GM18519 (cell line): ENCODE data around the gene CARS2.
"Not testable (repeated sequence)": the region's sequence is repeated elsewhere in the genome, so short reads cannot be mapped to it uniquely, and the experiment has no call there.

ENCODE experiments used
- ATAC-seq: cut with Tn5 transposase; IDR thresholded peaks from one replicate; pipeline ENCODE4 v1.9.1; 2021; ENCODE audit warnings: mild to moderate bottlenecking, moderate library complexity; ENCODE audit not compliant: unreplicated experiment, low FRiP score

CARS2 gene

DNA sequence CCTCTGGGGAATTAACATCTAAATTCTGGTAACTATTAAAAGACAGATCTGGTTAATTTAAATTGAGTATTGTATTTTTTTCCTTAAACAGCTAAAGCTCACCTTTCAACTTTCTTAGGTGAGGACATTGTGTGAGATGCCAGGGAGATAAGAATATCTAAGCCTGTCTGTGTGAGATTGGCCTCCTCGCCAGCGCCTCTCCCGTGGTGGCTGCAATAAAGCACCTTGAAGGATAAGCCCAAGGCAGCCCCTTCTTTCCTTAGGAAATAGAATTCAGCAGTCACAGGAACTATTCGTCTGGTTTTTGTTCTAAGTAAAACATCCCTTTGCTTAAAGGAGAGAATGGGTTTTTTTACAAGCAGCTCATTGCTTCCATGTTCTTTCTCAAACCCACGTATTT, 66.0 kb downstream of the CARS2 start:
- no peak for ATAC-seq

DNA sequence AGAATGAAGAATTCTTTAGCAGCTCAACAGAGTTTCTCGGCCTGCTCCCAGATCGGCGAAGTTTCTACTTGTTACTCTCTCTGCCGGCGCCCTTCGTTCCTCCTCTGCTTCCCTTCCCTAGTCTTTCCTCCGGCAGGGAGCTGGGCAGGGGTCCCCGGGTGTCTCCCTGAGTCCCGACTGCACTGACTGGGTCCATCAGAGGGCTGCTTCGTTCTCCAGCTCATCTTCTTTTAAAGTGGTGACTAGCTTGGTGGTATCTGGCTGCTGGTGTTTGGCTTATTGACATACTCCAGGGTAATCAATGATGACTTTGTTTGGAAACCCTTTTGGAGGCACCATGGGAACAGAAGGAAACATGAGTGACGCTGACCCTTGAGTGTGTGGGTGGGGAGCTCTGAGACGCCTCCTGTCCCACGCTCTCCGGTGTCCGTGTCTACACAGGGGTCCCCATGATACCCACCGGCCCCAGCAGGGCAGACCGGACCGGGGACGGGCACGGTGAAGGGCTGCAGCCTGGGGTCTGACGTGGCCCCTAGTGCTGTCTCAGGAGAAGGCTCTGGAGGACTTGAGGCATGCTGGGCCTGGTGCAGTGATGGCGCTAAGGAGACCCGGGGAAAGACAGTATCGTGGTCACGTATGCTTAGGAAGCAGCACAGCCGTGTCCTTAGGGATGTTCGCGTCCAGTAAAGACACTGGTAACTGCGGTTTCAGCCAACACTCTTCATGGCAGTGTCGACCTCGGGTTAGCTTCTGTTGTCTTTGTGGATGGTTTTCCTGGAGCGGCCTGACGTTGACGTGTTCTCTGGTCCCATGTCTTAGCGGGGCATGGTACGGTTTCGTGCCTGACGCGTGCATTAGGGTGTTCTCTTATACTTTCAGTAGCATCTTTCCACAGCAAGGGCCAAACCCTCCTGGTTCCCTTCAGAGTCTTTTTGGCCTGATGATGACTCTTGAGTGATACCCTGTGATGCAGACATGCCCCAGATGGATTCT, 66.8 kb downstream of the CARS2 start:
- no peak for ATAC-seq

DNA sequence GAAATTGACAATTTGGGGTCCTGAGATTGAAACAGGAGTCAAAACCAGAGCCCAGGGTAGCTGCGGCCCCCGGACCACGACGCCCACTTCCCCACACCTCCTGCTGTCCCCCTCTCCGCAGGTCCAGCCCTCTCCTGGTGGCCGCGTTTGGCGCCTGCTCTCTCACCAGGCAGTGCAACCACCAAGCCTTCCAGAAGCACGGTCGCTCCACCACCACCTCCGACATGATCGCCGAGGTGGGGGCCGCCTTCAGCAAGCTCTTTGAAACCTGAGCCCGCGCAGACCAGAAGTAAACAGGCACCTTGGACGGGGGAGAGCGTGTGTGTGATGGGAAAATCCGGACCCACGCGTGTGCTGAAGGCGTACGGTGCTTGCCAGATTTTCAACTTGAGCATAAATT, 67.7 kb downstream of the CARS2 start:
- ATAC-seq, result no peak

DNA sequence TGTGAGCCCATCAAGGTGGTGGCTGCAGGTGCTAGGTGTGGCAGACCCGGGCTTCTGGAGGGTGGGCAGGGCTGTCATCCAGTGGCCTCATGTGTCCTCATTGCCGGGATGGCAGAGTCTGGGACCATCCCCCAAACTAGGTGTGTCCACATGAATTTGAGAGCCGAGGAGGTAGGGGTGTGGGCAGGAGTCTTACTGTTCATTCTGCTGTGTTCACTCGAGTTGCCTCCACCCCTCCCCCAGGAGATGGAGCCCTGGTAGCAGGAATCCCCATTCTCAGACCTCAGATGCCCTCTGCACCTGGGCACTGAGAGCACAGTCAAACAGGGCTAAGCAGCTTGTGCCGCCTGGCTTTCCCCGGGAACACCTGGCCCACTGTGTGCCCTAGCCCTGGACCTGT, 68.2 kb downstream of the CARS2 start:
- no peak for ATAC-seq

DNA sequence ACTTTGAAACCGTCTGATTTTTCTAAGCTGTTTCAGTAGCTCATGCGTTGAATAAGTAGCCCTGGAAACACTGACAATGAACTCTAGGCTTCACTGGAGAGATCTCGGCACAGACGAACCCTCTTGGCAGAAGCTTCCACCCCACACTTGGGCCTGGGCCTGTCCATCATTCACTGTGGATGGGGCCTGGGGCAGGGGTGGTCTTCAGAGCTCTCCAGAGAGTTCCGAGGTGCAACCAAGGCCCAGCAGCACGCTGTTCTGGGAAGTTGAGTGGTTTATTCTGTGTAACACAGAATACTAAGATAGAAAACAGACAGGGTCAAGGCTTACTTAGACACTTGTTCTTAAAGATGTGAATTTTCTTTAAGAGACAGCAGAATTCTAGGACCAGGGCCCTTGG, 68.6 kb downstream of the CARS2 start:
- ATAC-seq, result no peak

DNA sequence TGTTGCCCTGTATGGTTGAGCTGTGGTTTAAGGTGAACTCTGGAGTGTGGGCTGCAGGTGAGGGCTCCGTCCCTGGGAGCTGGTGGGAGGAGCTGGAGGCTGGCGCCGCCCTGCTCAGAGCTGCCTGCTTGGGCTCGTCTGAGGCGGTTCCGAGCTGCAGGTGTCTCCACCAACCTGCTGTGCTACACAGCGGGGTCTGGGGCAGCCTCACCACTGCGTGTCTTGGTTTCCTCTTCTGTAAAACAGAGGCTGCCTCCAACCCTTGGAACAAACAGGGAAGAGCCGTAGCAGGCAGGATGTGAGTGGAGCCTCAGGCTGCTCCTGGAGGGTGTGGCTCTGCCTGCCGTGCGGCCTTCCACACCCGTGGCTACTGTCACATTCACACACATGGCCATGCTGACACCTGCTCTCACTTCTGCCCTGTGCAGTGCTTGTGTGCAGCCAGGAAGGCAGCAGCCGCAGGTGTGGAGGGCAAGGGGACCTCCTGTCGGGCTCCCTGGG, 69.2 kb downstream of the CARS2 start:
- ATAC-seq, result no peak

DNA sequence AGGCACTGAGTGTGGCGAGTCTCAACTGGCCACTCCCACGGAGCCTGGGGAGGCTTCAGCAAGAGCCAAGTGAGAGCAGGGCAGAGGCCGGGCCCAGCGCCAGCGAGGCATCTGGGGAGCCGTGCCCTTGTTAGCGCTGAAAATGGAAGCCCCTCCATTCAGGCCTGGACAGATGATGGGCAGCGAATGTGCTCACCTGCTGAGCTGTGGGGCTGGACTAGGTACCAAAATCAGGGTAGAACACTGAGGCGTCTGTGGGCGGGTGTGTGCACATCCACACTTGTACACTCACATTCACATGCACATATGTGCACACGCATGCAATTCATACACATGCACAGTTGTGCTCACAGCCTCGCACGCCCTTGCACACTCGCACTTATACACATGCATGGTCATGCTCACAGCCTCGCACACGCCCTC, 69.9 kb downstream of the CARS2 start:
- ATAC-seq, result no peak

DNA sequence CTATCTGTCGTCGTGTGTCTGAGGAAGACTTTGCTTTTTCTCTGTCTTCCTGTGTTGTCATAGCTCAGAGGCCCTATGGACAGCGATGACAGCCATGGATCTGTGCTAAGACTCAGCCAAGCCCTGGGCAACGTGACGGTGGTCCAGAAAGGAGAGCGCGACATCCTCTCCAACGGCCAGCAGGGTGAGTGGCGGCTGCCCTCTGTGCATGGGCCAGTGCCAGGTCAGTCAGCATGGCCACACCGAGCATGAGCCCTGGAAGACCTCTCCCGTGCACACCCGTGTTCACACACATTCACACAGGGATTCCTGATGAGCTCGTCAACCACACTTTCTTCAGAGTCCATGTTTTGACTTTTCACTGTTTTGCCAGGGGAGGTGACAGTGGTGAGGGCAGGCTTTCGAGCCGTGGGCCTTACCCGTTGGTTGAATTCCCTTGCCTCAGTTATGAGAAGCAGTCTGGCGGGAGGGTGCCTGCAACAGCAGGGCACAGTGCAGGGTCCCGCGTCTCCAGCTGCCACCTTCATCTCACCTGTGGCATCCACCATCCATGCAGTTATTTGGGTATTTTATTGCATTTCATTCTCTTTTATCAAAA, 70.4 kb downstream of the CARS2 start:
- ATAC-seq, result no peak

DNA sequence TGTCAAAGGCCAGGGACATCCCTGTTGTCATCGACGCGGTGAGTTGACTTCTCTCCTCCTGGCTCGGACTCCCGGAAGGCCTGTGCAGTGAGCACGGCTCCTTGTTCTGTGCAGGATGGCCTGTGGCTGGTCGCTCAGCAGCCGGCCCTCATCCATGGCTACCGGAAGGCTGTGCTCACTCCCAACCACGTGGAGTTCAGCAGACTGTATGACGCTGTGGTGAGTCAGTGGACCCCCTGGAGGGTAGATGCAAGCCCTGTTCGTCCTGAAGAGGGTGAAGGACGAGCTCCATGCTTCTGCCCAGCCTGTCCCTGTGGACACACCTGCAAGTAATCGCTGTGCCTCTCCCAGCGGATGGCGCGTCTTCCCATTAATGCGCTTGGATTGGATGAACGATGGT, 71.4 kb downstream of the CARS2 start:
- ATAC-seq, result no peak

DNA sequence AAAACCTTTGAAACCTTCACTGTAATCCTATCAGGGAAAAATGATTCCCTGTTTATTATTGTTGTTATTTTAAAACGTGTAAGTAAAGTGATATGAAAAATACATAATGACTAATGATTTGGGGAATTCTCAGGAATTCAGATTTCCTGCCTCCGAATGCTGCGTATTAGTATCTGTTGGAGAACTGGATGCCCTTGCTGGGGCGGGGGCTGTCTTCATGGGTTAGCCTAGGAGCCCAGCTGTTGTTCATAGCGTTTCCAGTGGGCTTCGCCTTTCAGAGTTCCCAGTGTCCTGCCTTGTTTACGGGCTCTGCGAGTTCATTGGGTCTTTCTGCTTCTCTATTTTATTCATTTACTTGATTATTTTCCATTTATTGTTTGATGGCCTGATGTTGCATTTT, 72.1 kb downstream of the CARS2 start:
- ATAC-seq, result no peak

DNA sequence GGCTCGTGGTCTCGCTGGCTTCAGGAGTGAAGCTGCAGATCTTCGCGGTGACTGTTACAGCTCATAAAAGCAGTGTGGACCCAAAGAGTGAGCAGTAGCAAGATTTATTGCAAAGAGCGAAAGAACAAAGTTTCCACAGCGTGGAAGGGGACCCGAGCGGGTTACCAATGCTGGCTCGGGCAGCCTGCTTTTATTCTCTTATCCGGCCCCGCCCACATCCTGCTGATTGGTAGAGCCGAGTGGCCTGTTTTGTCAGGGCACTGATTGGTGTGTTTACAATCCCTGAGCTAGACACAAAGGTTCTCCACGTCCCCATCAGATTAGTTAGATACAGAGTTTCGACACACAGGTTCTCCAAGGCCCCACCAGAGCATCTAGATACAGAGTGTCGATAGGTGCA, 73.7 kb downstream of the CARS2 start:
- not testable (repeated sequence) for ATAC-seq

DNA sequence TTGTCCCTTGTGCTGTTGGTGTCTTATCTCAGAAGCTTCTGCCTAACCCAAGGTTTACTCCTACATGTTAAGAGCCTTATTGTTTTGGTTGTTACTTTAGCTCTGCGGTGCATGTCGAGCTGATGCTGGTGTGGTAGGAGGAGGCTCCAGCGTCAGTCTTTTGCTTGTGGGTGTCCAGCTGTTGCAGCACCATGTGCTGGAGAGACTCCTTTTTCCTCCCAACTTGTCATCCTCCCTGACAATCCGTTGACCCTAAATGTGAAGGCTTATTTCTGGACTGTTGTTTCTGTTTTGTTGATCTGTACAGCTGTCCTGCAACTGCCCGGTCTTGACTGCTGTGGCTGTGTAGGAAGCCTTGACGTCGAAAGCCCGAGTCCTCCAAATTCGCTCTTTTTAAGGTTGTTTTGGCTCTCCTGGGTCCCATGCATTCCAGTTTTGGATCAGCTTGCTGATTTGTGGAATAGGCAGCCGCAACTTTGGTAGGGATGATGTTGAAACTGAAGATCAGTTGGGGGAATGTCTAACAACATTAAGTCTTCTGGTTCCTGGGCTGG, 75.3 kb downstream of the CARS2 start:
- no peak for ATAC-seq

DNA sequence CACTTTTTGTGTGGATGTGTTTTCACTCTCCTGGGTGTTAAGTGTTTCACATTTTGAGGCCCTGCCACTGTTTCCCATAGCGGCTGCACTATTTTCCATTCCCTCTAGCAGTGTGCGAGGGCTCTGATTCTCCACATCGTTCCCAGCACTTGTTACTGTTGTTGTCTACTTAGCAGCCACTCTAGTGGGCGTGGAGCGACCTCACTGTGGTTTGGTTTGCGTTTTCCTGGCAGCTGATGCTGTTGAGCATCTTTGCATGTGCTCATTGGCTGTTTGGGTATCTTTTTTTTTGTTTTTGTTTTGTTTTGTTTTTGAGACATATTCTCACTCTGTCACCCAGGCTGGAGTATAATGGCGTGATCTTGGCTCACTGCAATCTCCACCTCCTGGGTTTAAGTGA, 76.2 kb downstream of the CARS2 start:
- ATAC-seq, result no peak

DNA sequence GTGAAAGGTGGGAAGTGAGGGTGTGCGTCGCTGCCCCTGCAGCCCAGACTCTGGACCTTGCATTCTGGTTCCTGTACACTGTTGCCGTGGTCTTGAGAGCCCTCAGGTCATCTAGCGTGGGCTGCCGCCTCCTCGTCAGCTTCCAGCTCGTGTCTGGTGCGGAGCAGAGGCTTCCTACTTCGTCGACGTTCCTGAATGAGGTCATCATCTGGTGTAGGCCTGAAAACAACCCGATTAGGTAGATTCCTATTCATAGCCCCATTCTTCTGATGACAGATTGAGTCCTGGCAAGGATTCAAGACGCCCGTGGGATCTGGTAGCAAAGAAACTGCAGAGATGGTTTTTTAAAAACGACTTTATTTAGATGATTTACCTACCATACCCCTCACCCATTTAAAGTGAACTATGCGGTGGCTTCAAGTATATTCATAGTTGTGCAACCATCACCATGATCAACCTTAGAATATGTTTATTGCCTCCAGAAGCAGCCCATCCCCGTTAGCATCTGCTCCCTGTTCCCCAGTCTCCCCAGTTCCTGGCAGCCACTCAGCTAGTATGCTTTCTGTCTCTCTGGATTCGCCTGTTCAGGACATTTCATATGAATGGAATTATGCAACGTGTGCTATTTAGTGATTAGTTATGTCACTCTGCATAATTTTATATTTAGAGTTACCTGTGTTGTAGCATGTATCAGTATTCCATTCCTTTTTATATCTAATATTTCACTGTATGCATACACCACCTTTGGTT, 76.8 kb downstream of the CARS2 start:
- ATAC-seq, result no peak

DNA sequence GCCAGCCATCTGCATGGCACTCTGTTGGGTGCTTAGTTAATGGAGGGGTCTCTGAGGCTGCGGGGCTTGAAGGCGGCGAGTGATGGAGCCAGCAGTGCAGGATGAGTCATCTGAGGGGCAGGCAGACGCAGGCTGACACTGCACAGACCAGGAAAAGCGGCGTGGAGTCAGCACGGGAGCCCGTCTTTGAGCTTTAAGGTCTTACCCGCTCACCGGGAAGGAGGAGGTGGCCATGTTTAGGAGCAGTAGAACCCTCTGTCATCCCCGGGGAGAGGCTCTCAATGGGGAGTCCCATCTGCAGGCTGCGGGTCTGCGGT, 77.5 kb downstream of the CARS2 start:
- ATAC-seq, result no peak

DNA sequence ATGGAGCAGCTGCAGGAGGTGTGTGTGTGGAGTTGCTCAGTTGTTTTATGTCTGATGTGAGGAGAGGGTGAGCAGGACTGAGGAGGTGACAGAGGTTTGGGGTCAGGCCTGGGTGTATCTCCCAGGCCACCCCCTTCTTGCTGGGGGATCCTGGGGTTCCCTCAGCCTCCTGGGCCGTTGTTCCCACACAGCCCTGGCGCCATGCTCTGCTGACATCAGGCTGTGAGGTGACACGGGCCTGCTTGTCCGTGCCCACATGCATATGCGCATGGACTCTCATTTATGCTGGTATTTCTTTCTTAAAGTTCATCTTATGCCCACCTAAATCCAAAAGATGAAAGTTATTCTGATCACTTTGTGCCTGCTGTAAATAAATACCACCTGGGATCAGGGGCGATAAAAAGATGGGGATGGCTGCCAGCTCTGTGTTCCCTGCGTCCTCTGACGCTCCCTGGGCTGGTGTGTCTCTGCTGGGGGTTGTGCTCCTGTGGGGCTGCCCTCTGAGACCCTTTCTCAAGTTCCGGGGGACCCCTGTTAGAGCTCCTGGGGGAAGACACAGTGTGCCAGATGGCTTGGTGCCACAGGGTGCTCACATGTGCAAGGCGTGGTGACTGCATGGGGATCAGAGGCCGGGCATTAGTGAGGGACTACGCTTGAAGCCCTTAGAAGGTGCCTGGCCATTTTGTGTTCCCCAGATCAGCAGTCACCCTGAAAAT, 78.0 kb downstream of the CARS2 start:
- ATAC-seq, result no peak

DNA sequence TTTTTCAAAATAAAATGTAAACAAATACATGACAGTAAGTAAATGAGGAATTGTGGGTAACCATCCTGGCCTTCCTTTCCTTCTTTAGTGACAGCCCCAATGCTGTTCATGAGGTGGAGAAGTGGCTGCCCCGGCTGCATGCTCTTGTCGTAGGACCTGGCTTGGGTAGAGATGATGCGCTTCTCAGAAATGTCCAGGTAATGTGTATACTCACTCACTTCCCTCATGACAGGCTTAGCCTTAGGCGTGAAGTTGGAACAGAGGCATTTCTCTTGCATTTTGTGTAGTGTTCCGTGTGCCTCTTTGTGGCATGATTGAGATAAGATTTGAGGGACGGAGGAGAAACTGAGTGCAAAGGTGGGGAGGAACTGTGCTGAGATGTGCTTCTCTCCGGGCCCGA, 78.6 kb downstream of the CARS2 start:
- ATAC-seq, result no peak

DNA sequence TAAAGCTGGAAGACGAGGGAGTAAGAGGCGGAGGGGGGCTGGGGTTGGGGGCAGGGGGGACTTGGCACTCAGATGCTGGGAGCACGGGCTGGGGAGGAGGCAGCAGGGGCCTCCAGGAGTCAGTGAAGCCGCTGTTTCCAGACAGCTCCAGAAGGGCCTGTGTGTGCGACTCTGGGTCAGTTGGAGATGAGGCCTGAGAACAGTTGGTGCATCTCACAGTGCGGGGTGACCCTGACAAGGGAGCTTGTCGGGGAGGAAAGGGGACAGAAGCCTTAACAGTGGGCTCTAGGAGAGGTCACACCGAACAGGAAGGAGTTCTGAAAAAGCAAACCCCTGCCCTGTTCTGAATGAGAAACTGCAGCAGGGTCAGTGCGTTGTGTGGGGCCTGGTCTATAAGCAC, 79.4 kb downstream of the CARS2 start:
- no peak for ATAC-seq

DNA sequence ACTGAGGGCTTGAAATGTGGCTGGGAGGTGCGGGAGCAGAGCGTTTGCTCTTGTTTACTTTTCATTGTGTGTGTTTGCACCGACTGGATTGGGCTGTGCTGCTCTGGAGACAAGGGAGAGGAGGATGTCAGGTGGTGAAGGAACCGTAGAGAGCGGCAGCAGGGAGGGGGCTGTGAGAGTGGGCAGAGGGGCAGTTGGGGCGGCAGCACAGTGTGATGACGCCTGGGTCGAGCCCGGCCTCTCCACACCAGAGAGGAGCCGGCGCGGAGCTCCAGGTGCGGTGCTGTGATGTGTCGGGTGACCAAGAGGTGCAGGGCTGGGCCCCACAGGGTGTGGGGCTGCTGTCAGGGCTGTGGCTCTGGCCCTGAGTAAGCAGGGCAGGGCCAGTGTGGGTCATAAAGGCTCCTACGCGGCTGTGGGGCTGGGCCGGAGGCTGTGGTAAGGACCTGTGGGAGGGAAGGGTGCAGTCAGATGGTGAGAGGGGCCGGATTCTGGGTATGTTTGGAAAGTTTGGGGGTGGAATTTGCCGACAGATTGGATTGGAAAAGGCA, 80.1 kb downstream of the CARS2 start:
- ATAC-seq, result no peak
